GM12878 (cell line): ENCODE results near the gene ZNF644. TPM values are rescaled to one million over a fixed set of nuclear protein-coding genes. Genes with fewer than 3 reads are reported as not detected.

Source experiments
- CBX3 ChIP-seq: fragments of 200-600 bp; sonication (generic); IDR thresholded peaks from 2 replicates; pipeline ENCODE4 v1.6.1; 2016; ENCODE audit warnings: low read depth, borderline replicate concordance
- EGR1 ChIP-seq, 2 experiments: IDR thresholded peaks; 1 replicate in 1 of 2; 2 replicates in 1 of 2; pipeline ENCODE4 v1.6.1; 2011 to 2012; ENCODE audit warnings: low read depth in 2 of 2, low read length in 2 of 2, borderline replicate concordance in 1 of 2, mild to moderate bottlenecking in 1 of 2, moderate library complexity in 1 of 2
- FOS ChIP-seq: IDR thresholded peaks from 3 replicates; pipeline ENCODE4 v1.6.1; 2011; ENCODE audit warnings: borderline replicate concordance; ENCODE audit not compliant: insufficient read length; ENCODE audit errors: extremely low read depth
- MEF2B ChIP-seq: fragments of 450-650 bp; IDR thresholded peaks from 2 replicates; pipeline ENCODE4 v1.6.1; 2018; ENCODE audit warnings: mild to moderate bottlenecking, moderate library complexity; ENCODE audit not compliant: partially characterized antibody, poor library complexity, severe bottlenecking
- MYC ChIP-seq: IDR thresholded peaks from 2 replicates; pipeline ENCODE4 v1.6.1; 2011; ENCODE audit warnings: mild to moderate bottlenecking, low read length, moderate library complexity, inconsistent platforms; ENCODE audit not compliant: insufficient read depth, insufficient replicate concordance, insufficient read length, severe bottlenecking
- NR2C1 ChIP-seq: fragments of 450-650 bp; IDR thresholded peaks from 2 replicates; pipeline ENCODE4 v1.6.1; 2017; ENCODE audit warnings: antibody characterized with exemption, mild to moderate bottlenecking, moderate library complexity
- ZNF207 ChIP-seq: fragments of 450-650 bp; IDR thresholded peaks from 2 replicates; pipeline ENCODE4 v1.6.1; 2014; ENCODE audit warnings: antibody characterized with exemption, mild to moderate bottlenecking, borderline replicate concordance
- ZNF274 ChIP-seq: IDR thresholded peaks from one replicate; pipeline ENCODE4 v1.8.0; 2011; ENCODE audit not compliant: insufficient read length, insufficient read depth
- polyA plus RNA-seq, 11 experiments: library from polyadenylated mRNA; depleted of rRNA in 4 of 11; unstranded in 6 of 11; stranded (reverse) in 5 of 11; fragments of >200 nt; fragmentation: Nextera tagmentation in 4 of 11; fragmentation: Illumina TruSeq in 1 of 11; extraction: Ambion mirVana in 4 of 11; extraction: Trizol in 1 of 11; gene quantifications; 1 replicate in 1 of 11; 2 replicates in 10 of 11; pipeline versions ENCODE4 v1.2.1 to v1.2.3, GENCODE V29; 2011 to 2016; ENCODE audit warnings: inconsistent platforms in 2 of 11, missing spikeins in 2 of 11, low read depth in 1 of 11
- total RNA-seq, 4 experiments: library from RNA; depleted of rRNA in 3 of 4; stranded (reverse); fragments of >200 nt in 3 of 4; fragmentation: Illumina TruSeq in 1 of 4; extraction: Trizol in 1 of 4; gene quantifications; 2 replicates each; pipeline versions ENCODE4 v1.2.1 to v1.2.3, GENCODE V29; 2013 to 2021
- TF ChIP-seq, protein P1 (sequence below): fragments of 150-350 bp; IDR thresholded peaks from 2 replicates; pipeline ENCODE4 v1.6.1; 2016; ENCODE audit warnings: low read depth, low read length
- TF ChIP-seq, protein P2 (sequence below): fragments of 450-650 bp; IDR thresholded peaks from 2 replicates; pipeline ENCODE4 v1.6.1; 2018; ENCODE audit warnings: borderline replicate concordance, mild to moderate bottlenecking; ENCODE audit not compliant: partially characterized antibody
- TF ChIP-seq, protein P3 (sequence below): IDR thresholded peaks from 2 replicates; pipeline ENCODE4 v1.6.1; 2012; ENCODE audit warnings: low read depth, low read length, improper control_type of control experiment
- TF ChIP-seq, protein P4 (sequence below): IDR thresholded peaks from 2 replicates; pipeline ENCODE4 v1.6.1; 2012; ENCODE audit warnings: improper control_type of control experiment, low read depth, low read length; ENCODE audit not compliant: insufficient replicate concordance
- TF ChIP-seq, protein P5 (sequence below): fragments of 450-650 bp; IDR thresholded peaks from 2 replicates; pipeline ENCODE4 v1.6.1; 2017; ENCODE audit warnings: low read depth, mild to moderate bottlenecking, moderate library complexity

ZNF644 gene
- total and polyA plus RNA-seq, 10 of the 15 experiments (the other 5 are each of a cell fraction or from before 2014, with no cell fraction given), result 17.7 to 55.3 (median 29.5) TPM

DNA sequence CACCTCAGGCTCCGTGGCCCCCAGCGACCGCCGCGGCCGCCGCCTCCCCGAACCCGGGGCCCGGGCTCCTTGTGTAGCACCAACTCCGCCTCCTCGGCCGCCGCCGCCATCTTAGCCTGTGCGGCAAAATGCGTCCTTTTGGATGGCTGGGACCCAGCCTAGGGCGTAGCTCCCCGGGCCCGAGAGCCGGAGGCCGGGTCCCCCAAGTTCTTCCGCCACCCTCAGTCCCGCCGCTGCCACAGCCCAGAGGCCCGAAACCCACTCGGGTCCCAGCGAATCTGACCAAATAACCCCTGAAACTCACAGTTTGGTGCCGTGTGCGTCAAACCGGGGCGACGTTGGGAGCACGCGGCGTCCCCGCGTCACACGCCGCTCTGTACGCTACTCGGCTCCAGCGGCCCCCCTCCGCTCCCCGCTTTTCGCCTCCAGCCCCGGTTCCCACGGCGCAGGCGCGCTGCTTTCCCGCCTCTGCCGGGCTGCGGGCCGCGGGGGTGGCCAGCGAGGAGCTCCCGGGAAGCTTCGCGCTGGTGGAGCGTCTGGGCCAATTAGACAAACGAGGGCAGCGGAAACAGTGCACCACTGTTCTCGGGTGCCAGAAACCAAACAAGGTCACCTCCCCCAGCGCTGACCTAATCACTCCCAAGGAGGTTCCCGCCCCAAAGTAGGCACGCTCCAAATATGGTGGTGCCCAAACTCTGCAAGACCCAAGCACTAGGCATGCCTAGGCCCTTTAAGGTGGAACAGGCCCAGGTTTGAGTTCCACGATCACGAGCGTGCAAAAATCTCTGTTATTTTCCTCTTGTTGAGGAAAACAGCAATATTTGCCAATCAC, at the start of gene ZNF644 (continued):
- TF ChIP-seq, protein P1, sequence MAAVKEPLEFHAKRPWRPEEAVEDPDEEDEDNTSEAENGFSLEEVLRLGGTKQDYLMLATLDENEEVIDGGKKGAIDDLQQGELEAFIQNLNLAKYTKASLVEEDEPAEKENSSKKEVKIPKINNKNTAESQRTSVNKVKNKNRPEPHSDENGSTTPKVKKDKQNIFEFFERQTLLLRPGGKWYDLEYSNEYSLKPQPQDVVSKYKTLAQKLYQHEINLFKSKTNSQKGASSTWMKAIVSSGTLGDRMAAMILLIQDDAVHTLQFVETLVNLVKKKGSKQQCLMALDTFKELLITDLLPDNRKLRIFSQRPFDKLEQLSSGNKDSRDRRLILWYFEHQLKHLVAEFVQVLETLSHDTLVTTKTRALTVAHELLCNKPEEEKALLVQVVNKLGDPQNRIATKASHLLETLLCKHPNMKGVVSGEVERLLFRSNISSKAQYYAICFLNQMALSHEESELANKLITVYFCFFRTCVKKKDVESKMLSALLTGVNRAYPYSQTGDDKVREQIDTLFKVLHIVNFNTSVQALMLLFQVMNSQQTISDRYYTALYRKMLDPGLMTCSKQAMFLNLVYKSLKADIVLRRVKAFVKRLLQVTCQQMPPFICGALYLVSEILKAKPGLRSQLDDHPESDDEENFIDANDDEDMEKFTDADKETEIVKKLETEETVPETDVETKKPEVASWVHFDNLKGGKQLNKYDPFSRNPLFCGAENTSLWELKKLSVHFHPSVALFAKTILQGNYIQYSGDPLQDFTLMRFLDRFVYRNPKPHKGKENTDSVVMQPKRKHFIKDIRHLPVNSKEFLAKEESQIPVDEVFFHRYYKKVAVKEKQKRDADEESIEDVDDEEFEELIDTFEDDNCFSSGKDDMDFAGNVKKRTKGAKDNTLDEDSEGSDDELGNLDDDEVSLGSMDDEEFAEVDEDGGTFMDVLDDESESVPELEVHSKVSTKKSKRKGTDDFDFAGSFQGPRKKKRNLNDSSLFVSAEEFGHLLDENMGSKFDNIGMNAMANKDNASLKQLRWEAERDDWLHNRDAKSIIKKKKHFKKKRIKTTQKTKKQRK, result no peak
- TF ChIP-seq MEF2B (no peak), CBX3 (no peak), MYC (peak; percentile 79), FOS (no peak), NR2C1 (no peak; the same call in 1 of the 2 replicates), EGR1 (IDR thresholded peaks at IDR 0.05; ENCODE audit: borderline replicate concordance in 1 of 2, low read depth in 2 of 2, low read length in 2 of 2) (peak; percentile 84 to 93), ZNF207 (peak; percentile 86), ZNF274 (no peak)
- TF ChIP-seq, protein P2, sequence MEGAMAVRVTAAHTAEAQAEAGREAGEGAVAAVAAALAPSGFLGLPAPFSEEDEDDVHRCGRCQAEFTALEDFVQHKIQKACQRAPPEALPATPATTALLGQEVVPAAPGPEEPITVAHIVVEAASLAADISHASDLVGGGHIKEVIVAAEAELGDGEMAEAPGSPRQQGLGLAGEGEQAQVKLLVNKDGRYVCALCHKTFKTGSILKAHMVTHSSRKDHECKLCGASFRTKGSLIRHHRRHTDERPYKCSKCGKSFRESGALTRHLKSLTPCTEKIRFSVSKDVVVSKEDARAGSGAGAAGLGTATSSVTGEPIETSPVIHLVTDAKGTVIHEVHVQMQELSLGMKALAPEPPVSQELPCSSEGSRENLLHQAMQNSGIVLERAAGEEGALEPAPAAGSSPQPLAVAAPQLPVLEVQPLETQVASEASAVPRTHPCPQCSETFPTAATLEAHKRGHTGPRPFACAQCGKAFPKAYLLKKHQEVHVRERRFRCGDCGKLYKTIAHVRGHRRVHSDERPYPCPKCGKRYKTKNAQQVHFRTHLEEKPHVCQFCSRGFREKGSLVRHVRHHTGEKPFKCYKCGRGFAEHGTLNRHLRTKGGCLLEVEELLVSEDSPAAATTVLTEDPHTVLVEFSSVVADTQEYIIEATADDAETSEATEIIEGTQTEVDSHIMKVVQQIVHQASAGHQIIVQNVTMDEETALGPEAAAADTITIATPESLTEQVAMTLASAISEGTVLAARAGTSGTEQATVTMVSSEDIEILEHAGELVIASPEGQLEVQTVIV, result no peak
- TF ChIP-seq, protein P3, sequence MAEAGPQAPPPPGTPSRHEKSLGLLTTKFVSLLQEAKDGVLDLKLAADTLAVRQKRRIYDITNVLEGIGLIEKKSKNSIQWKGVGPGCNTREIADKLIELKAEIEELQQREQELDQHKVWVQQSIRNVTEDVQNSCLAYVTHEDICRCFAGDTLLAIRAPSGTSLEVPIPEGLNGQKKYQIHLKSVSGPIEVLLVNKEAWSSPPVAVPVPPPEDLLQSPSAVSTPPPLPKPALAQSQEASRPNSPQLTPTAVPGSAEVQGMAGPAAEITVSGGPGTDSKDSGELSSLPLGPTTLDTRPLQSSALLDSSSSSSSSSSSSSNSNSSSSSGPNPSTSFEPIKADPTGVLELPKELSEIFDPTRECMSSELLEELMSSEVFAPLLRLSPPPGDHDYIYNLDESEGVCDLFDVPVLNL, result peak; percentile 82
- TF ChIP-seq, protein P4, sequence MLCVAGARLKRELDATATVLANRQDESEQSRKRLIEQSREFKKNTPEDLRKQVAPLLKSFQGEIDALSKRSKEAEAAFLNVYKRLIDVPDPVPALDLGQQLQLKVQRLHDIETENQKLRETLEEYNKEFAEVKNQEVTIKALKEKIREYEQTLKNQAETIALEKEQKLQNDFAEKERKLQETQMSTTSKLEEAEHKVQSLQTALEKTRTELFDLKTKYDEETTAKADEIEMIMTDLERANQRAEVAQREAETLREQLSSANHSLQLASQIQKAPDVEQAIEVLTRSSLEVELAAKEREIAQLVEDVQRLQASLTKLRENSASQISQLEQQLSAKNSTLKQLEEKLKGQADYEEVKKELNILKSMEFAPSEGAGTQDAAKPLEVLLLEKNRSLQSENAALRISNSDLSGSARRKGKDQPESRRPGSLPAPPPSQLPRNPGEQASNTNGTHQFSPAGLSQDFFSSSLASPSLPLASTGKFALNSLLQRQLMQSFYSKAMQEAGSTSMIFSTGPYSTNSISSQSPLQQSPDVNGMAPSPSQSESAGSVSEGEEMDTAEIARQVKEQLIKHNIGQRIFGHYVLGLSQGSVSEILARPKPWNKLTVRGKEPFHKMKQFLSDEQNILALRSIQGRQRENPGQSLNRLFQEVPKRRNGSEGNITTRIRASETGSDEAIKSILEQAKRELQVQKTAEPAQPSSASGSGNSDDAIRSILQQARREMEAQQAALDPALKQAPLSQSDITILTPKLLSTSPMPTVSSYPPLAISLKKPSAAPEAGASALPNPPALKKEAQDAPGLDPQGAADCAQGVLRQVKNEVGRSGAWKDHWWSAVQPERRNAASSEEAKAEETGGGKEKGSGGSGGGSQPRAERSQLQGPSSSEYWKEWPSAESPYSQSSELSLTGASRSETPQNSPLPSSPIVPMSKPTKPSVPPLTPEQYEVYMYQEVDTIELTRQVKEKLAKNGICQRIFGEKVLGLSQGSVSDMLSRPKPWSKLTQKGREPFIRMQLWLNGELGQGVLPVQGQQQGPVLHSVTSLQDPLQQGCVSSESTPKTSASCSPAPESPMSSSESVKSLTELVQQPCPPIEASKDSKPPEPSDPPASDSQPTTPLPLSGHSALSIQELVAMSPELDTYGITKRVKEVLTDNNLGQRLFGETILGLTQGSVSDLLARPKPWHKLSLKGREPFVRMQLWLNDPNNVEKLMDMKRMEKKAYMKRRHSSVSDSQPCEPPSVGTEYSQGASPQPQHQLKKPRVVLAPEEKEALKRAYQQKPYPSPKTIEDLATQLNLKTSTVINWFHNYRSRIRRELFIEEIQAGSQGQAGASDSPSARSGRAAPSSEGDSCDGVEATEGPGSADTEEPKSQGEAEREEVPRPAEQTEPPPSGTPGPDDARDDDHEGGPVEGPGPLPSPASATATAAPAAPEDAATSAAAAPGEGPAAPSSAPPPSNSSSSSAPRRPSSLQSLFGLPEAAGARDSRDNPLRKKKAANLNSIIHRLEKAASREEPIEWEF, result no peak
- TF ChIP-seq, protein P5, sequence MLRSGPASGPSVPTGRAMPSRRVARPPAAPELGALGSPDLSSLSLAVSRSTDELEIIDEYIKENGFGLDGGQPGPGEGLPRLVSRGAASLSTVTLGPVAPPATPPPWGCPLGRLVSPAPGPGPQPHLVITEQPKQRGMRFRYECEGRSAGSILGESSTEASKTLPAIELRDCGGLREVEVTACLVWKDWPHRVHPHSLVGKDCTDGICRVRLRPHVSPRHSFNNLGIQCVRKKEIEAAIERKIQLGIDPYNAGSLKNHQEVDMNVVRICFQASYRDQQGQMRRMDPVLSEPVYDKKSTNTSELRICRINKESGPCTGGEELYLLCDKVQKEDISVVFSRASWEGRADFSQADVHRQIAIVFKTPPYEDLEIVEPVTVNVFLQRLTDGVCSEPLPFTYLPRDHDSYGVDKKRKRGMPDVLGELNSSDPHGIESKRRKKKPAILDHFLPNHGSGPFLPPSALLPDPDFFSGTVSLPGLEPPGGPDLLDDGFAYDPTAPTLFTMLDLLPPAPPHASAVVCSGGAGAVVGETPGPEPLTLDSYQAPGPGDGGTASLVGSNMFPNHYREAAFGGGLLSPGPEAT, result peak; percentile 84
